Stimulated activated naive B cell treated with anti-CD40 and anti-IgM and Interleukin-4, amounts not matched to agents 10 μg/mL and 1 μg/mL and 100 μg/mL, for 72 hours (primary cell): ENCODE measurements around the gene SPECC1L.
"Not testable (repeated sequence)": the region's sequence is repeated elsewhere in the genome, so short reads cannot be mapped to it uniquely, and the experiment has no call there.

Source experiments
- ATAC-seq, 2 donors: fragments of 150-1000 bp; cut with Tn5 transposase; replicated peaks; 2 replicates each; pipeline ENCODE4 v1.10.0; 2021; ENCODE audit warnings: moderate library complexity in 1 of 2
- DNase-seq: peaks from one replicate; pipeline ENCODE4 v3.0.0; 2021
- H3K27ac Mint-ChIP-seq: one replicate; pipeline ENCODE4 v1.8.0; 2022; ENCODE audit warnings: mild to moderate bottlenecking, mixed read lengths
- H3K27me3 Mint-ChIP-seq, 2 donors: one replicate each; pipeline ENCODE4 v1.8.0; 2022; ENCODE audit warnings: mixed read lengths in 2 of 2
- H3K36me3 Mint-ChIP-seq, 2 donors: one replicate each; pipeline ENCODE4 v1.8.0; 2022; ENCODE audit warnings: mixed read lengths in 2 of 2, mild to moderate bottlenecking in 1 of 2
- H3K4me1 Mint-ChIP-seq, 2 donors: one replicate each; pipeline ENCODE4 v1.8.0; 2022; ENCODE audit warnings: mixed read lengths in 2 of 2, mild to moderate bottlenecking in 1 of 2
- H3K4me3 Mint-ChIP-seq, 2 donors: one replicate each; pipeline ENCODE4 v1.8.0; 2022; ENCODE audit warnings: mild to moderate bottlenecking in 2 of 2, mixed read lengths in 2 of 2, moderate library complexity in 1 of 2
- H3K9me3 Mint-ChIP-seq, 2 donors: one replicate each; pipeline ENCODE4 v1.8.0; 2022; ENCODE audit warnings: mixed read lengths in 2 of 2, mild to moderate bottlenecking in 1 of 2

Gene SPECC1L

DNA sequence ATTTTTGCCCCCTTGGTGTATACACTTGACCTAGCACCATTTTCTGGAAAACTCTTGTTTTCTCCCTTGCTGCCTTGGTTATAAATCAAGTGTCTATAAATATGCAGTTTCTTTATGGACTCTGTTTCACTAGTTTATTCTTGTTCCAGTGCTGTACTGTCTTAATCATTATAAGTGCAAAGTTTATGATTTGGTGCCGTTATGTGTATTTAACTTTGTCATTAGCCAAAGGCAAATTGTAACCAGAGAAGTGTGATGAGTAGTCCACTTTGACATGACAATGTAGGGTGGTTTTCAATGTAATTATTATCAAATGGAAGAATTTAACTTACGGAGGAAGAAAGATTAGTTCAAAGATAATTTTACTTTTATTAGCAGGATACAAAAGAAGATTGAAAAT lies 40.3 kb downstream of the SPECC1L start:
- DNase-seq (no peak), ATAC-seq (no peak)
- peaks cover 27 to 53% of the 10 kb centered on the region in 2 donors for H3K36me3 Mint-ChIP-seq
- H3K4me1 Mint-ChIP-seq, result peaks cover 0 to 2% of the 10 kb centered on the region in 2 donors
- H3K9me3 Mint-ChIP-seq, result no peaks in the 10 kb centered on the region
- no peaks in the 10 kb centered on the region for H3K27me3 Mint-ChIP-seq
- no peak overlapping the region for H3K27ac Mint-ChIP-seq
- no peak overlapping the region for H3K4me3 Mint-ChIP-seq

DNA sequence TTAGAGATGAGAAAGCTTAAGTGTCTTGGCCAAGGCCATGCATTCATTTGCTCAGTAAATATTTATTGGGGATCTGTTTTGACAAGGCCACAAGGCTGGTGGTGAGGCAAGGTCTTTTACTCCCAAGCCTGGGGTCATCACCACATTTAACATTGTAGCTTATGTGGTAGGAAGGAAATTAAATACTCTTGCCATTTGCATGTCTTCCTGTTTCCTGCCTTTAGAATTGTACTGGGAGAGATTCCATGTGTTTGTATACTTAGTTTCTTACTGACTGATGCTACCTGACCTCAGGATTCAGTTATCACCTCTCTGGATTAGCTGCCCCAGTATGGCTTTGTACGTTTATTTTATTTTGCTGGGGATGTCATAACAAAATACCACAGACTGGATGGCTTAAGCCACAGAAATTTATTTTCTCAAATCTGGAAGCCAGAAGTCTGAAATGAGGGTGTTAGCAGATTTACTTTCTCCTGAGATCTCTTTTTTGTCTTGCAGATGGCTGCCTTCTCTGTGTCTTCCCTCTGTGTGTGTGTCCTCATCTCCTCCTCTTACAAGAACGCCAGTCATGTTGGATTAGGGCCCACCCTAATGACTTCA lies 44.8 kb downstream of the SPECC1L start:
- DNase-seq, result no peak
- Mint-ChIP-seq H3K9me3 (no peaks in the 10 kb centered on the region), H3K4me3 (no peak overlapping the region), H3K36me3 (peaks cover 24 to 35% of the 10 kb centered on the region in 2 donors), H3K4me1 (peaks cover 0 to 3% of the 10 kb centered on the region in 2 donors), H3K27ac (no peak overlapping the region), H3K27me3 (no peaks in the 10 kb centered on the region)
- ATAC-seq, result no peak

DNA sequence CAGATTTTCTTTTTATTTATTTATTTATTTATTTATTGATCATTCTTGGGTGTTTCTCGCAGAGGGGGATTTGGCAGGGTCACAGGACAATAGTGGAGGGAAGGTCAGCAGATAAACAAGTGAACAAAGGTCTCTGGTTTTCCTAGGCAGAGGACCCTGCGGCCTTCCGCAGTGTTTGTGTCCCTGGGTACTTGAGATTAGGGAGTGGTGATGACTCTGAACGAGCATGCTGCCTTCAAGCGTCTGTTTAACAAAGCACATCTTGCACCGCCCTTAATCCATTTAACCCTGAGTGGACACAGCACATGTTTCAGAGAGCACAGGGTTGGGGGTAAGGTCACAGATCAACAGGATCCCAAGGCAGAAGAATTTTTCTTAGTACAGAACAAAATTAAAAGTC lies 45.6 kb downstream of the SPECC1L start:
- H3K4me3 Mint-ChIP-seq, H3K27ac Mint-ChIP-seq, ATAC-seq, H3K4me1 Mint-ChIP-seq, H3K9me3 Mint-ChIP-seq, H3K27me3 Mint-ChIP-seq, DNase-seq: not testable (repeated sequence)
- peaks cover 20 to 37% of the 10 kb centered on the region in 2 donors for H3K36me3 Mint-ChIP-seq

DNA sequence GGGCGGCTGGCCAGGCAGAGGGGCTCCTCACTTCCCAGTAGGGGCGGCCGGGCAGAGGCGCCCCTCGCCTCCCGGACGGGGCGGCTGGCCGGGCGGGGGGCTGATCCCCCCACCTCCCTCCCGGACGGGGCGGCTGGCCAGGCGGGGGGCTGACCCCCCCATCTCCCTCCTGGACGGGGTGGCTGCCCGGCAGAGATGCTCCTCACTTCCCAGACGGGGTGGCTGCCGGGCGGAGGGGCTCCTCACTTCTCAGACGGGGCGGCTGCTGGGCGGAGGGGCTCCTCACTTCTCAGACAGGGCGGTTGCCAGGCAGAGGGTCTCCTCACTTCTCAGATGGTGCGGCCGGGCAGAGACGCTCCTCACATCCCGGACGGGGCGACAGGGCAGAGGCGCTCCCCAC lies 46.9 kb downstream of the SPECC1L start:
- not testable (repeated sequence) for ATAC-seq, H3K27me3 Mint-ChIP-seq
- peaks cover 25 to 46% of the 10 kb centered on the region in 2 donors for H3K36me3 Mint-ChIP-seq

DNA sequence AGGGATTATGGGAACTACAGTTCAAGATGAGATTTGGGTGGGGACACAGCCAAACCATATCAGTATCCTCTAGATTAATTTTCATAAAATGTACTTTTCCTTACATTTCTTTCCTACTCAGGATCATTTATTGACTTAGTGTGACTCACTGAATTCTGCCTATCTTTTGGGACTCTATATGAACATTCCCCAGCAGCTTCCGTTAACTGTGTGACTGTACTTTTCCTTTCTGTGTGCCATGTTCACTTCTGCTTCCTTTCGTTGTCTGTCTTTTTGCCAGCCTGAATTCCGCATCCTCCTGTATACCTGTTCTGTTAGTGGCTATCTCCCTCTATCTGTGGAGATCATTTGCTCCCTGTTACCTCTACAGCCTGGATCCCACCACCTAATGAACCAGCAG lies 48.8 kb downstream of the SPECC1L start:
- H3K4me3 Mint-ChIP-seq, result no peak overlapping the region
- ATAC-seq (no peak), DNase-seq (no peak)
- peaks cover 25 to 49% of the 10 kb centered on the region in 2 donors for H3K36me3 Mint-ChIP-seq
- no peaks in the 10 kb centered on the region for H3K27me3 Mint-ChIP-seq
- peaks cover under 1 to 3% of the 10 kb centered on the region in 2 donors for H3K4me1 Mint-ChIP-seq
- H3K27ac Mint-ChIP-seq, result no peak overlapping the region
- H3K9me3 Mint-ChIP-seq, result no peaks in the 10 kb centered on the region

More for the DNA sequence above, 46.9 kb downstream of the SPECC1L start:
- H3K4me1 Mint-ChIP-seq, H3K27ac Mint-ChIP-seq, H3K9me3 Mint-ChIP-seq, DNase-seq, H3K4me3 Mint-ChIP-seq: not testable (repeated sequence)

DNA sequence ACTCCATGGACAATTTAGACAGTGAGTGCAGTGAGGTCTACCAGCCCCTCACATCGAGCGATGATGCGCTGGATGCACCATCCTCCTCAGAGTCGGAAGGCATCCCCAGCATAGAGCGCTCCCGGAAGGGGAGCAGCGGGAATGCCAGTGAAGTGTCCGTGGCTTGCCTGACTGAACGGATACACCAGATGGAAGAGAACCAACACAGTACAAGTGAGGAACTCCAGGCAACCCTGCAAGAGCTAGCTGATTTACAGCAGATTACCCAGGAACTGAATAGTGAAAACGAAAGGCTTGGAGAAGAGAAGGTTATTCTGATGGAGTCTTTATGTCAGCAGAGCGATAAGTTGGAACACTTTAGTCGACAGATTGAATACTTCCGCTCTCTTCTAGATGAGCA lies 51.4 kb downstream of the SPECC1L start:
- peaks cover 20 to 42% of the 10 kb centered on the region in 2 donors for H3K36me3 Mint-ChIP-seq
- H3K4me1 Mint-ChIP-seq, result peaks cover 7 to 10% of the 10 kb centered on the region in 2 donors
- no peaks in the 10 kb centered on the region for H3K9me3 Mint-ChIP-seq
- H3K27me3 Mint-ChIP-seq, result no peaks in the 10 kb centered on the region
- DNase-seq, result no peak
- no peak overlapping the region for H3K4me3 Mint-ChIP-seq
- ATAC-seq, result no peak
- no peak overlapping the region for H3K27ac Mint-ChIP-seq

DNA sequence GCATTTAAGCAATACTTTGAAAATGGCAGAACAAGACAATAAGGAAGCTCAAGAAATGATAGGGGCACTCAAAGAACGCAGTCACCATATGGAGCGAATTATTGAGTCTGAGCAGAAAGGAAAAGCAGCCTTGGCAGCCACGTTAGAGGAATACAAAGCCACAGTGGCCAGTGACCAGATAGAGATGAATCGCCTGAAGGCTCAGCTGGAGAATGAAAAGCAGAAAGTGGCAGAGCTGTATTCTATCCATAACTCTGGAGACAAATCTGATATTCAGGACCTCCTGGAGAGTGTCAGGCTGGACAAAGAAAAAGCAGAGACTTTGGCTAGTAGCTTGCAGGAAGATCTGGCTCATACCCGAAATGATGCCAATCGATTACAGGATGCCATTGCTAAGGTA lies 51.9 kb downstream of the SPECC1L start:
- DNase-seq (no peak), ATAC-seq (no peak)
- no peak overlapping the region for H3K4me3 Mint-ChIP-seq
- peaks cover 7 to 10% of the 10 kb centered on the region in 2 donors for H3K4me1 Mint-ChIP-seq
- H3K9me3 Mint-ChIP-seq, result no peaks in the 10 kb centered on the region
- H3K36me3 Mint-ChIP-seq, result peaks cover 20 to 42% of the 10 kb centered on the region in 2 donors
- peak overlapping the region; percentile 63 for H3K27ac Mint-ChIP-seq
- no peaks in the 10 kb centered on the region for H3K27me3 Mint-ChIP-seq

DNA sequence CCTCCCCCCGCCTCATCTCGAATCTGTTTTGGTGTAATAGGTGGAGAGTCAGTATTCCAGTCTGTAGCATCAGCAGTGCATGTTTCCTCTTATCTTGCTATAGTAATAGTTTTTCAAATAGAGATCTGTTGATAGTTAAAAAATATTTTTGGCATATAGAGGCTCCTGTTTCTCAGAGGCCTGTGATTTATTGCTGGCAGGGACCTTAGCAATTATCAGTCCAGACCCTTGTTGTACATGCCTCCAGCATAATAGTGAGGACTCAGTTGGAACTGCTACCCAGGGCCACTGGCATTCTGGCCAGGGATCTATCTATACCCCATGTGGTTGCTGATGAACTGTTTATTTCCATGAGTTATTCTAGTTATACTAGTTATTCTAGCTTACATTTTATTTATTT lies 52.6 kb downstream of the SPECC1L start:
- Mint-ChIP-seq H3K27me3 (no peaks in the 10 kb centered on the region), H3K36me3 (peaks cover 14 to 42% of the 10 kb centered on the region in 2 donors), H3K4me3 (no peak overlapping the region), H3K27ac (no peak overlapping the region), H3K4me1 (peaks cover 7 to 10% of the 10 kb centered on the region in 2 donors), H3K9me3 (no peaks in the 10 kb centered on the region)
- DNase-seq (no peak), ATAC-seq (no peak)

DNA sequence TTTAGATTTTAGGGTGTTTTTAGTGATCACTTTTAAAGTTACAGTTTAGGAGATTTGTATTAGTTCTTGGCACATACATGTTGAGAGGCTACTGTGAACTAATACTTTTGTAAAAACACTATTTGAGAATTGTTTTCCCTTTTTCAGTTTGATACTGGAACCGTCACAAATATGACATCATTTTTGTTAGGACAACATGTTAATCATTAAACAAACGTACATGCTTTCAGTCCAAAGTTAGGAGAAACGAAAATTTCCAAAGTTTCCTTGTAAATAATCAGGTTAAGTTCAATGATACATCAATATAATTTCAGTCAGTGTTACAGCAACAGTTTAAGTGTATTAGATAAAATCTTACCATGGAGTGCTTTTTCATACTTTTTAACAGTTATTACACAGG lies 53.1 kb downstream of the SPECC1L start:
- ATAC-seq (no peak), DNase-seq (no peak)
- Mint-ChIP-seq H3K4me3 (no peak overlapping the region), H3K27me3 (no peaks in the 10 kb centered on the region), H3K9me3 (no peaks in the 10 kb centered on the region), H3K27ac (no peak overlapping the region), H3K36me3 (peaks cover 15 to 43% of the 10 kb centered on the region in 2 donors), H3K4me1 (peaks cover 7 to 10% of the 10 kb centered on the region in 2 donors)

DNA sequence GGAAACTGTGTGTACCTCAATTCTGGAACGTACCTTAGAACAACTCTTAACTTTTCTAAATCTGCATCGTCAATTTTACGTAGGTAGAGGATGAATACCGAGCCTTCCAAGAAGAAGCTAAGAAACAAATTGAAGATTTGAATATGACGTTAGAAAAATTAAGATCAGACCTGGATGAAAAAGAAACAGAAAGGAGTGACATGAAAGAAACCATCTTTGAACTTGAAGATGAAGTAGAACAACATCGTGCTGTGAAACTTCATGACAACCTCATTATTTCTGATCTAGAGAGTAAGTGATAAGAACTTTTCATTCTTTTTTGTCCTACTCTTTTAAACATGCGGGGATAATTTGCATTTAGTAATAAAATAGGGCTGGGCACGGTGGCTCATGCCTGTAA lies 53.5 kb downstream of the SPECC1L start:
- ATAC-seq (no peak), DNase-seq (no peak)
- Mint-ChIP-seq H3K27ac (peak overlapping the region; percentile 14), H3K9me3 (no peaks in the 10 kb centered on the region), H3K36me3 (peaks cover 14 to 41% of the 10 kb centered on the region in 2 donors), H3K4me3 (no peak overlapping the region), H3K27me3 (no peaks in the 10 kb centered on the region), H3K4me1 (peaks cover 5 to 13% of the 10 kb centered on the region in 2 donors)

DNA sequence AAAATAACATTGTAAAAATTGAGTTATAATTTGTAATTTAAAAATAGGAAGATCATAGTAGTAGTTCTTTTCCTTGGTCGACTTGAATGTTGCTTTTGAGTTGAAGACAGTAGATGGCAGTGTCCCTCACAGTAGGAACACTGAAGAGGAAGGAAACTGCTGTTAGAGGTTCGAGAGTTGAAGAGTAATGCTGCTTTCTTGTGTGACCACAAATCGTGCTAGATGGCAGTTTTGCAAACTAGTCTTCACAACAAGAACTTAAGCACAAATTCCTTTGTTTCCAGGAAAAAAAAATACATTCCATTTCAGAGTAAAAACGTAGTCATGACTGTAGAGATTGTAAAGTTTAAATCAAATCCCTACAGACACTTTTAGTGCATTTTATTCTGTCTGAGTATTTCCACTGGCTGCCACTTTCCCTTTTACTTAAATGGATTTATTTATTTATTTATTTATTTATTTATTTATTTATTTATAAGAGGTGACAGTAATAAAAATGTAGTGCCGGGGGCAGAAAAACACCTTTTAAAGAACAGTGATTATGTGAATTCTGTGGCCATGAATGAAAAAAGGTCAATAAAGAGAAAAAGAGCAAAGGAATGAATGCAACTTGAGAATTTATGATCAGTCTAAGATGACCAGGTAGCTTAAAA lies 54.6 kb downstream of the SPECC1L start:
- Mint-ChIP-seq H3K9me3 (no peaks in the 10 kb centered on the region), H3K27me3 (no peaks in the 10 kb centered on the region), H3K36me3 (peaks cover 17 to 45% of the 10 kb centered on the region in 2 donors), H3K27ac (no peak overlapping the region), H3K4me3 (no peak overlapping the region), H3K4me1 (peaks cover 8 to 21% of the 10 kb centered on the region in 2 donors)
- ATAC-seq, result peak; percentile 73 to 84
- no peak for DNase-seq

DNA sequence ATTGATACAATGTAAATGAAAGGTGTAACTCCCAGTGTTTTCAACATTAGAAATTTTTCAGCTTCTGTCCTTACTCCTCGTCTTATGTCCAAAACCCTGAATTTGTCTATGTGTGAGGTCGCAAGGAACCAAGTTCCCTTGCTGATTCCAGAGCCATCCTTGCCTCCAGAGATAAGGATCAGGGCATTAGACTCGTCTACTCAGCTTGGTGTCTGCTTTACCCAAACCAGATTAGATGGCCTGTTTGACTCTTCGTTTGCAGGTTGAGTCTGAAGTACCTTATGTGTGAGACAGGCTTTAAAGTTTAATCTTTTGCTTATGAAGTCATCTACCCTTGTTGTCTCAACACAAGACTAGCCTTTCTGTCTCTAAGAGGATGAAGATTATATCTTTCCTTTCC lies 55.6 kb downstream of the SPECC1L start:
- no peaks in the 10 kb centered on the region for H3K9me3 Mint-ChIP-seq
- H3K36me3 Mint-ChIP-seq, result peaks cover 21 to 47% of the 10 kb centered on the region in 2 donors
- H3K27ac Mint-ChIP-seq, result no peak overlapping the region
- H3K4me1 Mint-ChIP-seq, result peaks cover 8 to 27% of the 10 kb centered on the region in 2 donors
- DNase-seq, result no peak
- no peaks in the 10 kb centered on the region for H3K27me3 Mint-ChIP-seq
- no peak for ATAC-seq
- H3K4me3 Mint-ChIP-seq, result no peak overlapping the region

DNA sequence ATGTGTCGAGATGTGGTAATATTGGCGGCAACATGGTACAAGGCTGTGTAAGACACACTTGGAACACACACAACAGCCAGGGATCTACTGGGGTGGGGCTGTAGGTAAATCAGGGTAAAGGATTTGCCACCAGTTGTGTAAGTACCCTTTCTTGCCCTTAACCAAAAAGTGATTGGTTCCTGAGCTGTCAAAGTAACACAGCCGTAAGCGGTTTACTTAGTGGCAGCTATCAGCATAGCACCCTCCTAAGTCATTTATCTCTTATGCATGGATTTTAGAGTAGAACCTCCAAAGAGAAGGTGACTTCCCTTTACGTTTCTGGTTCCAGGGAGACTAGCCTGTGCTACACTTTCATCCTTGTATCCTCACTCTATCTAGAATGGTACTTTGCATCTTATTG lies 57.2 kb downstream of the SPECC1L start:
- no peak overlapping the region for H3K27ac Mint-ChIP-seq
- no peak overlapping the region for H3K4me3 Mint-ChIP-seq
- DNase-seq, result no peak
- no peak for ATAC-seq
- H3K9me3 Mint-ChIP-seq, result no peaks in the 10 kb centered on the region
- H3K4me1 Mint-ChIP-seq, result peaks cover 8 to 35% of the 10 kb centered on the region in 2 donors
- H3K27me3 Mint-ChIP-seq, result no peaks in the 10 kb centered on the region
- H3K36me3 Mint-ChIP-seq, result peaks cover 17 to 36% of the 10 kb centered on the region in 2 donors

DNA sequence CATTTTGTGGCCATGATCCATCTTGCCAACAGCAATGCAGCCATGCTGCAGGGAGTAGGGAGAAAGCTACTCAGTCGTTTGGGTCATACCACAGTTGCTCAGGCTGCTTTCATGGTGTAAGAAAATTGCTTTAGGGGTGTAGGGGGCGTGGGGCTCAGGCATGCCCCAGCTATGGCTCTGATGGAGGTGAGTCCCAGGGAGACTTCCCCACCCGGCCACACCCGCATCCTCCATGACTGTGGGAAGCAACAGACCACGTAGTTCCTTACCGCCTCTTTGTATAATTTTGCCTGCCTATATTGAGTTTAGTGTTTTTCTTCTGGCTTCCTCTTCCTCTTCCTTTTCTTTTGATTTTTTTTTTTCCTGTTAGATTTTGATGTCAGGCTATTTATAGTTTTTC lies 58.8 kb downstream of the SPECC1L start:
- H3K4me3 Mint-ChIP-seq, result no peak overlapping the region
- H3K9me3 Mint-ChIP-seq, result no peaks in the 10 kb centered on the region
- no peak for DNase-seq
- ATAC-seq, result no peak
- H3K36me3 Mint-ChIP-seq, result peaks cover 17 to 30% of the 10 kb centered on the region in 2 donors
- H3K27ac Mint-ChIP-seq, result peak overlapping the region; percentile 22
- peaks cover 8 to 35% of the 10 kb centered on the region in 2 donors for H3K4me1 Mint-ChIP-seq
- no peaks in the 10 kb centered on the region for H3K27me3 Mint-ChIP-seq

DNA sequence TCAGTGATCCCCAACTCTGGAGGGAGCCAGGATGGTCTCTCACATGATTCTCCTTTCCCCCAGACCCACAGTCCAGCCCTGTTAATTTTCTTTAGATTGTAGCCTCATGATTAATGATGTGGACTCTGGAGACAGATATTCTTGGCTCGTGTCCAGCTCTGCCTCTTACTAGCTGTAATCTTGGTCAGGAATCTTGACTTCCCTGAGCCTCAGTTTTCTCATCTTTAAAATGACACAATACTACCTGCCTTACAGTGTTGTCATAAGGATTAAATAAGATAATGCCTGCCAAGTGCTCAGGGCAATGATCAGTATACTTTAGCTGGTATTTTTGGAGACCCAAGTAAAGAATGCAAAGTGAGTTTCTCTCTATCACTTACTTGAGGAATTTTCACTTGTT lies 60.0 kb downstream of the SPECC1L start:
- Mint-ChIP-seq H3K4me1 (peaks cover 7 to 32% of the 10 kb centered on the region in 2 donors), H3K9me3 (no peaks in the 10 kb centered on the region), H3K27ac (no peak overlapping the region), H3K4me3 (no peak overlapping the region), H3K36me3 (peaks cover 23 to 36% of the 10 kb centered on the region in 2 donors), H3K27me3 (no peaks in the 10 kb centered on the region)
- ATAC-seq (no peak), DNase-seq (no peak)
